K562 (cell line): ENCODE results near the gene TMEM128. TPM values are rescaled to one million over a fixed set of nuclear protein-coding genes. Genes with fewer than 3 reads are reported as not detected.

ENCODE experiments used
- ATAC-seq: fragments of 200-7000 bp; cut with Tn5 transposase; 3 replicates; pipeline ENCODE4 v1.9.1; 2020; ENCODE audit warnings: moderate library complexity
- BruUV-seq: library from RNA; stranded (reverse); fragments of 400-500 nt; replicated peaks from 2 replicates; lab custom pipeline; 2021; lab: Mats Ljungman, UMichigan
- CTCF ChIA-PET: fragments of 300-600 bp; formaldehyde crosslinking; extraction: SDS; loops from one replicate; lab custom pipeline; 2021; ENCODE audit warnings: low intra/inter-chr PET ratio; lab: Yijun Ruan, JAX
- POLR2A ChIA-PET: fragments of 300-600, 350-650 bp; sonication (Branson Sonifier 250); formaldehyde crosslinking; extraction: SDS; loops from one replicate; lab custom pipeline; 2021; ENCODE audit warnings: antibody characterized with exemption, inconsistent platforms; lab: Yijun Ruan, JAX
- DNase-seq, 4 experiments: peaks; one replicate each; pipeline versions ENCODE4 v3.0.0 to v3.0.0-alpha.2; 2011 to 2018; ENCODE audit warnings: low spot score in 3 of 4, mixed read lengths in 3 of 4; ENCODE audit errors: extremely low read depth in 1 of 4
- FAIRE-seq: peaks from 2 replicates; lab custom pipeline; 2011; peaks lifted over from hg19 to GRCh38; lab: Jason Lieb, UNC
- H2AFZ ChIP-seq: 2 replicates; pipeline ENCODE4 v1.6.0; 2011; ENCODE audit warnings: low read depth, low read length, control low read depth, inconsistent platforms
- H3K27ac ChIP-seq: fragments of 200-600 bp; 3 replicates; pipeline ENCODE4 v1.8.0; 2011; ENCODE audit warnings: low read depth, mild to moderate bottlenecking, control low read depth, inconsistent platforms, low read length, moderate library complexity, mixed read lengths; ENCODE audit errors: extremely low read depth
- H3K27me3 ChIP-seq, 2 experiments: fragments of 300-600 bp in 1 of 2; 2 replicates in 1 of 2; 3 replicates in 1 of 2; pipeline versions ENCODE4 v1.6.0 to v1.8.0; 2011; ENCODE audit warnings: inconsistent platforms in 2 of 2, low read length in 2 of 2, mild to moderate bottlenecking in 1 of 2, mixed read lengths in 1 of 2, moderate library complexity in 1 of 2; ENCODE audit not compliant: control insufficient read depth in 2 of 2, insufficient read depth in 2 of 2
- H3K36me3 ChIP-seq: fragments of 300-600 bp; 3 replicates; pipeline ENCODE4 v1.8.0; 2011; ENCODE audit warnings: mild to moderate bottlenecking, low read length, inconsistent platforms; ENCODE audit not compliant: control insufficient read depth, insufficient read depth
- H3K4me1 ChIP-seq, 2 experiments: fragments of 200-600 bp in 1 of 2; replicated peaks in 1 of 2; 2 replicates in 1 of 2; 3 replicates in 1 of 2; pipeline versions ENCODE4 v1.5.1 to v1.8.0; 2011; ENCODE audit warnings: inconsistent platforms in 2 of 2, low read length in 2 of 2, mild to moderate bottlenecking in 1 of 2, mixed read lengths in 1 of 2, moderate library complexity in 1 of 2; ENCODE audit not compliant: control insufficient read depth in 2 of 2, insufficient read depth in 2 of 2
- H3K4me2 ChIP-seq: 2 replicates; pipeline ENCODE4 v1.6.1; 2011; ENCODE audit warnings: low read length, control low read depth, inconsistent platforms, mixed read lengths; ENCODE audit not compliant: insufficient read depth
- H3K4me3 ChIP-seq: fragments of 200-600 bp; sonication (generic), shearing (Covaris generic); 2 replicates; pipeline ENCODE4 v1.5.1; 2016; ENCODE audit warnings: control low read depth, inconsistent platforms
- H3K79me2 ChIP-seq: fragments of 200-600 bp; 3 replicates; pipeline ENCODE4 v1.8.0; 2011; ENCODE audit warnings: low read length, inconsistent platforms; ENCODE audit not compliant: control insufficient read depth, insufficient read depth
- H3K9ac ChIP-seq, 2 experiments: 2 replicates each; pipeline versions ENCODE4 v1.6.0 to v1.6.1; 2011; ENCODE audit warnings: low read depth in 2 of 2, low read length in 2 of 2, control low read depth in 1 of 2, inconsistent platforms in 1 of 2, mild to moderate bottlenecking in 1 of 2, mixed read lengths in 1 of 2; ENCODE audit not compliant: insufficient read depth in 1 of 2
- H3K9me1 ChIP-seq: one replicate; pipeline ENCODE4 v1.6.0; 2011; ENCODE audit warnings: inconsistent platforms, mild to moderate bottlenecking, low read length, moderate library complexity; ENCODE audit not compliant: control insufficient read depth, insufficient read depth
- H3K9me3 ChIP-seq: replicated peaks from 2 replicates; pipeline ENCODE4 v1.5.1; 2011; ENCODE audit warnings: low read depth, low read length, inconsistent platforms; ENCODE audit not compliant: control insufficient read depth, insufficient read depth
- H4K20me1 ChIP-seq: replicated peaks from 2 replicates; pipeline ENCODE4 v1.6.1; 2011; ENCODE audit warnings: low read length, inconsistent platforms, mixed read lengths; ENCODE audit not compliant: control insufficient read depth, insufficient read depth
- ETS2 ChIP-seq: IDR thresholded peaks from 2 replicates; pipeline ENCODE4 v1.6.1; 2016; ENCODE audit warnings: borderline replicate concordance, missing genetic modification characterization, mild to moderate bottlenecking, moderate library complexity, missing compliant biosample characterization; ENCODE audit not compliant: poor library complexity, severe bottlenecking
- HDAC2 ChIP-seq: fragments of 450-650 bp; IDR thresholded peaks from 2 replicates; pipeline ENCODE4 v1.6.1; 2016; ENCODE audit warnings: mild to moderate bottlenecking
- ILF3 ChIP-seq: fragments of 450-650 bp; IDR thresholded peaks from 2 replicates; pipeline ENCODE4 v1.6.1; 2018; ENCODE audit warnings: antibody characterized with exemption, mild to moderate bottlenecking, moderate library complexity, borderline replicate concordance
- MITF ChIP-seq: IDR thresholded peaks from 2 replicates; pipeline ENCODE4 v1.6.1; 2014; ENCODE audit warnings: antibody characterized with exemption
- MTA2 ChIP-seq: fragments of 450-650 bp; IDR thresholded peaks from 2 replicates; pipeline ENCODE4 v1.6.1; 2016; ENCODE audit warnings: low read depth
- RBM17 ChIP-seq: fragments of 200-400 bp; formaldehyde crosslinking; IDR thresholded peaks from 2 replicates; pipeline ENCODE4 v1.6.1; 2017; ENCODE audit warnings: low read depth, mild to moderate bottlenecking, low read length, borderline replicate concordance
- WGBS: fragments of 100-300 bp; shearing (Covaris generic); methylation state at CpG from one replicate; pipeline ENCODE4 v1.1.6; 2016; ENCODE audit warnings: low coverage, mixed read lengths; ENCODE audit not compliant: insufficient coverage; ENCODE audit errors: missing lambda C conversion rate; 5-methylcytosine and 5-hydroxymethylcytosine counted together
- in situ Hi-C: fragments of 300-500 bp; cut with MboI; formaldehyde crosslinking; loops from 4 replicates; pipeline ENCODE4 v1.15.0; 2018; ENCODE audit warnings: inconsistent platforms, mixed read lengths
- intact Hi-C: fragments of 100-400 bp; cut with micrococcal nuclease; formaldehyde crosslinking; loops from 2 replicates; pipeline ENCODE4 v1.14.2; 2022
- polyA plus RNA-seq, 8 experiments: library from polyadenylated mRNA; depleted of rRNA in 4 of 8; stranded (reverse) in 5 of 8; unstranded in 3 of 8; fragments of >200 nt; fragmentation: Nextera tagmentation in 2 of 8; fragmentation: Illumina TruSeq in 1 of 8; extraction: Ambion mirVana in 2 of 8; extraction: Trizol in 1 of 8; gene quantifications; 2 replicates each; pipeline versions ENCODE4 v1.2.1 to v1.2.3, GENCODE V29; 2011 to 2014; ENCODE audit warnings: inconsistent platforms in 1 of 8, missing spikeins in 1 of 8
- total RNA-seq, 7 experiments: library from RNA; depleted of rRNA in 6 of 7; stranded (reverse); fragments of >200 nt in 6 of 7; fragmentation: Illumina TruSeq in 2 of 7; extraction: Trizol in 2 of 7; gene quantifications; 2 replicates each; pipeline versions ENCODE4 v1.2.1 to v1.2.3, GENCODE V29; 2011 to 2021; ENCODE audit warnings: low replicate concordance in 1 of 7

TMEM128 gene
- total and polyA plus RNA-seq, 9 of the 15 experiments (the other 6 are each of a cell fraction or from before 2014, with no cell fraction given), result 9.1 to 40.0 (median 14.3) TPM

- TF ChIP-seq ILF3 (no peak), MITF (no peak), ETS2 (no peak), MTA2 (no peak), HDAC2 (no peak), RBM17 (no peak)
- ChIA-PET POLR2A (no interaction called here), CTCF (no interaction called here)
- Histone ChIP-seq H4K20me1 (no peaks in the 10 kb centered on the region), H3K79me2 (no peaks in the 10 kb centered on the region), H3K9me1 (no peaks in the 10 kb centered on the region), H3K4me2 (no peak overlapping the region), H3K9me3 (0 out of 2 replicates have a peak, but pooled peaks cover 1% of the 10 kb centered on the region), H3K4me1 (peaks cover 0 to 18% of the 10 kb centered on the region in 2 experiments; a peak in 2 of 5 replicates), H3K4me3 (no peak overlapping the region), H3K27ac (no peak overlapping the region), H3K36me3 (no peaks in the 10 kb centered on the region), H3K27me3 (peaks cover 18 to 39% of the 10 kb centered on the region in 2 experiments; a peak in 4 of 5 replicates), H2AFZ (no peak overlapping the region), H3K9ac (no peak overlapping the region)
- no peak for FAIRE-seq
- BruUV-seq, result no TSS peak
- WGBS, result 0% methylated on average over 1 of the region's 1 CpG
- ATAC-seq, result no peak
- in situ Hi-C loops, result no loop called here
- no peak for DNase-seq
- intact Hi-C loops, result no loop called here
These were observed 19.7 kb downstream of the TMEM128 start for GRCh38 chr4:4228356-4228668.
